OCI-LY1 (cell line): ENCODE results near the gene TTC14.
A peak's percentile ranks its signal among the peaks of the same experiment; 100 is the strongest.

ENCODE experiments used
- H2AFZ ChIP-seq: fragments of 200-600 bp; sonication (generic), shearing (Covaris generic); 2 replicates; pipeline ENCODE4 v1.6.0; 2014; ENCODE audit warnings: antibody characterized with exemption, mild to moderate bottlenecking, low read length
- H3F3A ChIP-seq: fragments of 200-600 bp; sonication (generic), shearing (Covaris generic); 2 replicates; pipeline ENCODE4 v1.6.0; 2014; ENCODE audit warnings: mild to moderate bottlenecking, antibody characterized with exemption, low read length, moderate library complexity; ENCODE audit not compliant: insufficient read depth
- H3K27ac ChIP-seq: fragments of 200-600 bp; sonication (generic); 2 replicates; pipeline ENCODE4 v1.5.1; 2014; ENCODE audit warnings: low read length, mixed run types, mild to moderate bottlenecking, low read depth; ENCODE audit not compliant: poor library complexity, severe bottlenecking
- H3K27me3 ChIP-seq: fragments of 200-600 bp; sonication (generic); 2 replicates; pipeline ENCODE4 v1.6.0; 2014; ENCODE audit warnings: antibody characterized with exemption, mild to moderate bottlenecking, low read length, moderate library complexity; ENCODE audit not compliant: insufficient read depth
- H3K36me3 ChIP-seq: fragments of 200-600 bp; sonication (generic); 2 replicates; pipeline ENCODE4 v1.6.1; 2014; ENCODE audit warnings: mild to moderate bottlenecking, antibody characterized with exemption, low read length, moderate library complexity, mixed read lengths; ENCODE audit not compliant: insufficient read depth
- H3K4me1 ChIP-seq: fragments of 200-600 bp; sonication (generic); 2 replicates; pipeline ENCODE4 v1.5.1; 2014; ENCODE audit warnings: mild to moderate bottlenecking, low read length, moderate library complexity; ENCODE audit not compliant: insufficient read depth, severe bottlenecking
- H3K4me2 ChIP-seq: fragments of 200-600 bp; sonication (generic), shearing (Covaris generic); 2 replicates; pipeline ENCODE4 v1.6.1; 2014; ENCODE audit warnings: low read length
- H3K4me3 ChIP-seq: fragments of 200-600 bp; sonication (generic); 2 replicates; pipeline ENCODE4 v1.5.1; 2014; ENCODE audit warnings: low read length, low read depth, mild to moderate bottlenecking, mixed read lengths; ENCODE audit not compliant: poor library complexity, severe bottlenecking
- H3K79me2 ChIP-seq: fragments of 200-600 bp; shearing (Covaris generic); 2 replicates; pipeline ENCODE4 v1.6.1; 2016; ENCODE audit warnings: mixed run types, low read length, mixed read lengths; ENCODE audit not compliant: insufficient read depth
- H3K9ac ChIP-seq: fragments of 200-600 bp; sonication (generic), shearing (Covaris generic); 2 replicates; pipeline ENCODE4 v1.6.1; 2014; ENCODE audit warnings: mild to moderate bottlenecking, low read length, mixed read lengths
- H3K9me2 ChIP-seq: fragments of 200-600 bp; sonication (generic), shearing (Covaris generic); 2 replicates; pipeline ENCODE4 v1.6.1; 2014; ENCODE audit warnings: low read depth, mild to moderate bottlenecking, low read length, mixed read lengths
- H3K9me3 ChIP-seq: fragments of 200-600 bp; shearing (Covaris generic); 2 replicates; pipeline ENCODE4 v1.6.1; 2014; ENCODE audit warnings: low read length, mixed read lengths
- H4K20me1 ChIP-seq: fragments of 200-600 bp; sonication (generic), shearing (Covaris generic); 2 replicates; pipeline ENCODE4 v1.6.0; 2016; ENCODE audit warnings: mild to moderate bottlenecking, low read length; ENCODE audit not compliant: insufficient read depth
- CTCF ChIP-seq: fragments of 200-600 bp; sonication (generic), shearing (Covaris generic); IDR thresholded peaks from 2 replicates; pipeline ENCODE4 v1.5.1; 2017; ENCODE audit warnings: mild to moderate bottlenecking, antibody characterized with exemption, low read length, moderate library complexity, mixed read lengths
- EZH2 ChIP-seq: fragments of 200-600 bp; sonication (generic), shearing (Covaris generic); IDR thresholded peaks from 2 replicates; pipeline ENCODE4 v1.8.0; 2017; ENCODE audit warnings: borderline replicate concordance, mixed run types, mild to moderate bottlenecking, antibody characterized with exemption, low read length, moderate library complexity, mixed read lengths

Gene TTC14

DNA sequence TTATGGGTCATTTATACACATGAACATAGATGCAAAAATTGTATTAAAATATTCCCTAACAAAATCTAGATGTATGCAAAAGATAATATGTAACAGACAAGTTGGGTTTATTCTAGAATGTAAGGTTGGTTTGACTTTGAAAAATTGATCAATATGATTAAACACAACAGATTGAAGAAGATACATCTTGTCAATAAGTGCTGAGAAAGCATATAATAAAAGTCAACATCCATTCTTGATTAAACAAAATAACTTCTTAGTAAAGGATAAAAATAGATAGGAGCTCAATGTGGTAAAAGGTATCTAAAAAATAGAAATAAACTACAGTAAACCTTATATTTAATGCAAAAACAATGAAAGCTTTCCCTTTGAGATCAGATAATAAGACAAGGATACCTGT is 39.0 kb downstream of the TTC14 start:
- no peaks in the 10 kb centered on the region for H3K36me3 ChIP-seq
- H3K27ac ChIP-seq: no peak overlapping the region
- no peak overlapping the region for H2AFZ ChIP-seq
- no peak overlapping the region for H3K4me2 ChIP-seq
- H3K9me3 ChIP-seq: no peaks in the 10 kb centered on the region
- H4K20me1 ChIP-seq: no peaks in the 10 kb centered on the region
- H3K27me3 ChIP-seq: no peaks in the 10 kb centered on the region
- H3K9ac ChIP-seq: no peak overlapping the region
- no peaks in the 10 kb centered on the region for H3K4me1 ChIP-seq
- H3K9me2 ChIP-seq: no peaks in the 10 kb centered on the region
- TF ChIP-seq CTCF (no peak), EZH2 (no peak)
- no peaks in the 10 kb centered on the region for H3K79me2 ChIP-seq
- no peak overlapping the region for H3K4me3 ChIP-seq
- no peaks in the 10 kb centered on the region for H3F3A ChIP-seq

DNA sequence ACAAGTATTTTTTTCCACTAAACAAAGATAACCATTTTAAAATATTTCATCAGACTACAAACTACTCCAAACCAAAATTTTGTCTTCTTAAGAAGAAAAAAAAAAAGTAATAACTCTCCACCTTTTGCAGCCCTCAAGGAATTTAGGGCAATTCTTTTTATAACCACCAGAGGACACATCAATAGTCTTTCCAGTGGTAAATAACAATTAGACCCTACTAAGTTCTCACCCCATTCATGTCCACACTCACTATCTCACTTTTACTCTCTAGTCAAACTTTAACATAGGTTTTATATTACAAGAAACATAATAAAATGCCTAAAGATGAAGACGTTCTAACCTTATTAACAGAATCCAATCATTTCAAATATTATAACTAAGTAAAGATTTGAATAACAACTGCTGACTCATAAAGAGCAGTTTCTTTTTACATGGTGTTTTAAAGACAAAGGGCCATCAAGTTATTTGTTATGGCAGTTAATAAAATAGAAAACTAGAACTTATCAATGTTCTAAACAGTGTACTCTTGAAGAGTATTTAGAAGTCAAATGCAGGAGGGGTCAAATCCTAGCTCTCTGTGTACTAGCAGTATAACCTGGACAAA is 44.3 kb downstream of the TTC14 start:
- H3K4me1 ChIP-seq: no peaks in the 10 kb centered on the region
- H3F3A ChIP-seq: no peaks in the 10 kb centered on the region
- no peaks in the 10 kb centered on the region for H3K36me3 ChIP-seq
- no peaks in the 10 kb centered on the region for H3K9me3 ChIP-seq
- no peak overlapping the region for H3K27ac ChIP-seq
- H3K9ac ChIP-seq: no peak overlapping the region
- H3K9me2 ChIP-seq: no peaks in the 10 kb centered on the region
- no peaks in the 10 kb centered on the region for H3K27me3 ChIP-seq
- no peak overlapping the region for H2AFZ ChIP-seq
- no peaks in the 10 kb centered on the region for H4K20me1 ChIP-seq
- H3K79me2 ChIP-seq: no peaks in the 10 kb centered on the region
- H3K4me3 ChIP-seq: no peak overlapping the region
- no peak for TF ChIP-seq EZH2
- TF ChIP-seq CTCF: peak; percentile 55
- H3K4me2 ChIP-seq: no peak overlapping the region

DNA sequence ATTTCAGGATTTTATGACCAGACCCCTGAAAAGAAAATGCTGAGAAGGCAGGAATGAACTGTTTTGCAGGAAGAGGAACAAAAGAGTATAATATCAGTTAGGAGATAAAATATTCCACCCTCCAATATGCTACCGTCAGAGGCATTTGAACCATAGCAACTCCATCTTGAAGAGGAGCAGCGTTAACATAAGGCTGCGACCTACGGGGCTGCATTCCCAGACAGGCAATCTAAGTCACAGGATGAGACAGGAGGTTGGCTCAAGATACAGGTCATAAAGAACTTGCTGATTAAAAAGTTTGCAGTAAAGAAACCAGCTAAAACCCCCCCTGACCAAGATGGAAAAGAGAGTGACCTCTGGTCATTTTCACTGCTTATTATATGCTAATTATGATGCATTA is 54.4 kb downstream of the TTC14 start:
- no peak overlapping the region for H2AFZ ChIP-seq

More for the DNA sequence above, 54.4 kb downstream of the TTC14 start:
- no peaks in the 10 kb centered on the region for H4K20me1 ChIP-seq
- no peaks in the 10 kb centered on the region for H3K79me2 ChIP-seq
- H3K4me1 ChIP-seq: no peaks in the 10 kb centered on the region
- TF ChIP-seq CTCF (no peak), EZH2 (no peak)
- H3K9ac ChIP-seq: no peak overlapping the region
- H3F3A ChIP-seq: no peaks in the 10 kb centered on the region
- no peak overlapping the region for H3K27ac ChIP-seq
- H3K9me3 ChIP-seq: no peaks in the 10 kb centered on the region
- no peaks in the 10 kb centered on the region for H3K27me3 ChIP-seq
- H3K4me3 ChIP-seq: no peak overlapping the region
- no peak overlapping the region for H3K4me2 ChIP-seq
- H3K36me3 ChIP-seq: no peaks in the 10 kb centered on the region
- H3K9me2 ChIP-seq: 0 out of 2 replicates have a peak, but pooled peaks cover 3% of the 10 kb centered on the region
